GM18511 (cell line): ENCODE data around the gene OCA2.
"Not testable (repeated sequence)": the region's sequence is repeated elsewhere in the genome, so short reads cannot be mapped to it uniquely, and the experiment has no call there.

Experiments
- ATAC-seq: cut with Tn5 transposase; IDR thresholded peaks from one replicate; pipeline ENCODE4 v1.9.1; 2021; ENCODE audit warnings: mild to moderate bottlenecking, moderate library complexity; ENCODE audit not compliant: unreplicated experiment

Gene OCA2

GRCh38 chr15:28121577-28121976, 22.5 kb upstream of the OCA2 start:
- not testable (repeated sequence) for ATAC-seq

- no peak for ATAC-seq
These were observed 21.2 kb upstream of the OCA2 start for GRCh38 chr15:28120359-28120640.

DNA sequence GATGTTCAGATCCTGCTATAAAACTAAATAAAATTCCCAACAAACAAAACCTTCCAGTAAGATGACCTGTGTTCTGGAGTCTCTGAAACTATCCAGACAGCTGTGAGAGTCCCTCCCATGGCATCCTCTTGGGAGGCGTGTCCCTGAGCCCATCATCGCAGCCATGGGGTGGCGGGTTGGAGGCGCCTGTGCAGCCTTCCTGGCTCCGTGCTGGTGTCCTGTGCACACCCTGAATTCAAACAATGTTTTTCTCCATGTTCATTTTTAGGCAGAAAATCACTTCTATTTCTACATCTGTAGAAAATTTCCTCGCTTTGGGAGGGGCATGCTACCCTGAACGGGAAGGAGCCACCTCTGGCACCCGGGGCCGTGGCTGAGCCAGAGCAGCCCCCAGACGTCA, 19.4 kb upstream of the OCA2 start:
- no peak for ATAC-seq

- no peak for ATAC-seq
These were observed 19.0 kb upstream of the OCA2 start for GRCh38 chr15:28118083-28118482.

- ATAC-seq = no peak
These were observed 18.4 kb upstream of the OCA2 start for GRCh38 chr15:28117432-28117990.

DNA sequence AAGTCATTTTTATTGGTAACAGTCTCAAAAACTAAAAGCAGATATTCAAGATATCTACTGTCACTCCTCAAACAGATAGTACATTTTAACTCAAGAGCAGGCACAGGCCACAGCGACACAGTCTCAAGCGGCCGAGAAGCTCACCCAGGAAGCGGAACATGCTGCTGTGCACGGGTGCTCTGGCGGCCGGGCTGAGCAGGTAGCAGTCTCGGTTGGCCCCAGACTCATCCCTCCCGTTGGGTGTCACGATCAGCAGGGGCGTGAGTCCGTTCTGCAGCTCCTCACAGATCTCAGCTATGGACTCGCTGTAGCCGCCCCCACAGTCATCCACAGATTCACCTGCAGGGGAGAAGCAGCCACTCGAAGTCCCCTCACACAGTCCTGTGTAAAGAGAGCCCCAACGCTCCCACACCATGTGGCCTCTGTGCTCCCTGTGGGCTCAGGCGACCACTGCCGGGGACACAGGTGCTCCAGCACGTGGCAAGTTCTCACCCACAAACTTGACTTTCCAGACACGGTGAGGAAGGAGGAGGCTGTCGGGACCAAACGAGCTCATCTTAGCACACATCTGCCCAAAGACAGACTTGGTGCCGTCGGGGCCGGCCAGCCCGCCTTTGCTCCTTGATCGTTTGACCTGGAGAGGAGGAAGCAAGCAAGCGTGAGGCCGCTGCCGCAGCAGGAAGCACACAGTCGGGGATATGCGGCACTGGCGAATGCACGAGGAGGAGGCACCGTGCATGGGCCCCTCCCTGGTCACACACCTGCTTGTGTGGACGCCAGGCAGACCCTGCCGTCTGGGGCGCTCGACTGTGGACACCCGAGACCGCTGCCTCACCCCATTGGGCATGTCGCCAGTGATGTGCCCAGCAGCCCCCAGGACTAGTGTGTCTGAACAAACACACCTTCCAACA, 17.7 kb upstream of the OCA2 start:
- no peak for ATAC-seq

DNA sequence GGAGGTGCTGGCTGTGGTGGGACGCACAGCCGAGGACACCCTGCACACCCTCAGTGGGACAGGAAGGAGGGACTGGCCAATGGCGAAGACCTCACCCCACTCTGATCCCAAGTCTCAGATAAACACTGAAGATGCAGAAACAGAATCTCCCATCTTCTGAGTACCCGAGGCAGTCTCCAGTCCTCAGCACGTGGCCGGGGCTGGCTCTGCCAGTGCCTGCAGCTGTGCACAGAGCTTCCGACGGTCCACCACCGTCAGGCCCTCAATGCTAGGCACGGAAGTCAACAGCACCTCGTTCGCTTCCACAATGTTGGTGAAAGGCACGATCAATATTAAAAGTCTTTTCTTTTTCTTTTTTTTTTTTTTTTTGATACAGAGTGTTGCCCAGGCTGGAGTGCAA, 16.8 kb upstream of the OCA2 start:
- ATAC-seq = no peak

DNA sequence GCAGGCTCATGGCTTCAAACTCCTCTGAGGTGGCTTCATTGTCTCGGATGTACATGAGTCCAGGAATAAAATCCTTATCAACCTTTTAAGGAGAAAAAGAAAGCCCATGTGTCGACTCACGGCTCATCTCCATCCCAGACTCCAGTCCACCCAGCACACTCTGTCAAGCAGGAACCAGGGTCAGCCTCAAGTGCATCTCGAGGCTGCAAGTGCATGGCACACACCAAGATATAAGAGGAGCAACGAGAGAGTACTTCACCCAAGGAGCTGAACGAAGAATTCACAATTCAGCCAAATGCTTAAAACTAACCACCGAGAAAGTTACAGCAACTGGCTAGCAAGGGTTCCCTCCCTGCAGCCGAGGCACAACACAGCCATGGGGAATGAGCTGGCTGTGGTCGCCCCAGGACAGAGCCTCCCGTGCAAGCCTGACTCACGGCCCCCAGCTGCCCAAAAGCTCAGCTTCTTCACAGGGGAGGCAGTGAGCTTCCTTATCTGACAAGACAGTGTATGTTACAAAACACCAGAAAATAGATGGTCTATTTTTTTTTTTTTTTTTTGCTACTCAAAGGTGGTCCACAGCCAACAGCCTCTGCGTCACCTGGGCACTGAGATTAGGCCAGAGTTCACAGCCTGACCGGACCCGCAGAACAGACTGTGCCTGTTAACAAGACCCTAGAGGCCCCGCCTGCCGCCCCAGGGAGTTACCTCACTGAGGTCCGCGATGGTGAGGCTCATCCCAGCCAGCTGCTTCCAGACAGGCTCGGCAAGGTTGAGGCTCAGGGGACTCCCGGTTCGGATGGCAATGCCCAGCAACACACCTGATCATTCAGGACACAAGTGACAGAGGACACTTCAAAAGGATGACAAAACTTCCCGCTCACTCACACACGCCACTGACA, 15.9 kb upstream of the OCA2 start:
- ATAC-seq = no peak

DNA sequence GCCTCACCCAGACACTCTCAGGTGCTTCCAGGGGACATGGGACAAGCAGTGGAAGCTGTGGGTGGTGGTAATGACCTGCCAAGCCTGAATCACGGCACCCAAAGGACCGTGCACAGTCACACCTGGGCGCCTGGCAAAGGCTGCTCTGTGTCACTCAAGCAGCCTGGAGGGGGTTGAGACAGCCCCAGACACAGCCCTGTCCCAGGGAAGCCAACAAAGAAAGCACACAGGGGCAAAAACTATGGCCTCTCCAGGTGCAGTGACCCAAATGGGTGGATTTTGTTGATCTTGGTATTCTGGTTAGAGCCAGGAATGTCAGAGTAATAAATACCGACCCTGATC, 15.0 kb upstream of the OCA2 start:
- no peak for ATAC-seq

DNA sequence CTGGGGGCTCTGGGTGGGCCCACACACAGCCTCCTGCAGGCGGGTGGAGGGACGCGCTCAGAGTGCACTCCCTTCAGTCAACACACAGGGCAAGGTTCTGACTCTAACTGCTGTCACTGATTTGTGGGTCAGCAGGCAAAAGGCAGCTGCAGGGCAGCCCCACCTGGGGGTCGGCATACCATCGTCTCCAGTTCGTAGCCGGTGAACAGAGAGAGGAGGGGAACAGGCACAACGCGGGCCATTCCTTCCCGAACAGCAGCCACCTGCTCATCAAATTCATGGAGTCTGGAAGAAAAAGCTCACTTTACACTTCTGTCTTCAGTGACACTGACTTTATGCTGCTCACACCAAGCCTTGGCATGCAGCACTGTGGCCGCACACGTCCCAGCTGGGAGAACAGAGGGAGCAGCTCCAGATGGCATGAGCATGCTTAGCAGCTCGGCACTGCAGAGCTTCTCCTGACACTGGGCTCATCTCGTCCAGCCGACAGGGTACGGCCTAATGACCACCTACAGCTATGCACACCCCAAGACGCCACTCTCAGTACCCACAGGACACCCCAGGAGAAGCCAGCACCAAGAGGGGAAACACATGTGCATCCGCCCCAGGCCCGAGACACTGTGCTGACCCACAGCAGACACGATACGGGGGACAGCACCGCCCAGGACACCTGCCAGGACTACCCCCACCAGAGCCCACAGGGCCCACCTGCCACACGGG, 14.4 kb upstream of the OCA2 start:
- no peak for ATAC-seq

GRCh38 chr15:28112962-28113361, 13.8 kb upstream of the OCA2 start:
- ATAC-seq = no peak

DNA sequence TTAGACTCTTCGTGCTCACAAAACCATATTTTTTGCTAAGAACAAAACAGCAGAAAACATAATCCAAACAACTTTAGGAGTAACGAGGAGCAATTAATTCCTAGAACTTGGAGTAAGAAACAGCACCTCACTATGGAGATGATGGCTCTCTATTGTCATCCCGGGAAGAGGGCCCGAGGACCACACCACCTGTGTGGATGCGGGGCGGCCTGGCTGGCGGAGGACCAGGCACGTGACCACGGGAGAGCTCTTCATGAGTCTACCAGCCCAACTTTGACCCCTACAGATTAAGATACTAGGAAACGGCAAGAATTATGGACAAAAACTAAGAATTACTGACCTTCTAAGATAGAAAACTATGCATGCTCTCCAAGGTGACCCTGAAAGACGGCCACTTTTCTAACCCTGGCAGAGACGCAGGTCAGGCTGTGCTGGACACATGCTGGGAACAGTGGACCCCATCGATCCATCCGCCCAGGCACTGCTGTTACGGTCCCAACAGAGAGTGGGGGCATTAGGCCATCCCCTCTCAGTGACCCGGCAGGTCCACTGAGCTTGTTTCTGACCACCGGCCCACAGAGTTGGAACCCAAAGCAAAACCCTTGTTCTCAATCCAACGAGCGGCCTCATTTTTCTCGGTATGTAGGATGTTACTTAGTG, 13.1 kb upstream of the OCA2 start:
- no peak for ATAC-seq

DNA sequence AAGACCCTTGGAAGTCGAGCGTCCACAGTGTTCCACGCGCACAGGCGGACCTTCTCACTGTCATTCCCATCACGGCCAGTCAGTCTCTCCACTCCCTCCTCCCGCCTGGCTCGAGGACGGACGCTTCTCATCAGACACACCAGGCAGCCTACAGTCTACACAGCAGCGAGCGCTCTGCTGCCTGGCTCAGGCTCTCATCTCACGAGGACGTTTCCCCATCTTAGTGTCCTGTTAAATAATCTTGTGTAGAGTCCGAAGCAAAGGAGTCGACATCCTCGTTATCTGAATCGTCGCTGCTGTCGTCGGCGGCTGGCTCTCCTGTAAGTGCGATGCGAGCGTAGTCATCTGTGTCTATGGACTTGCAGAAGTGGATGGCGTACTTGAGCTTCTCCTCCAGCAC, 12.4 kb upstream of the OCA2 start:
- ATAC-seq = no peak

- ATAC-seq = no peak
These were observed 11.4 kb upstream of the OCA2 start for GRCh38 chr15:28110481-28110881.

GRCh38 chr15:28109626-28110455, 10.7 kb upstream of the OCA2 start:
- ATAC-seq = no peak

DNA sequence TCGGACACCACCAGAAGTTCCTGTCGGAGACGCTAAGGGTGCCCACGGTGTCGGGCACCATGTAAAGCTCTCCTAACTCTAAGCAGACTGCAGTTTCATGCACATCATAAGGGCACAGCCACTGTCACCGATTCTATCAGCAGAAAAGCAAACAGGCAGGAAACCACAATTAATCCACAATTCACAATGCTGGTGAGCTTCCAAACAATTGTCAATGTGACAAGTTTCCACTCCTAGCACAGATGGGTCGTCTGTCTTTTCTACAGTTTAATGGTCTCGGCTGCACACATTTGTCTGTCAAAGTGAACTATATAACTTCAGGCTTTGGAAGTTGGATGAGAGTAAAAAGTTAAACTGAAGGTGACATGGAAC, 8.8 kb upstream of the OCA2 start:
- peak; percentile 27 for ATAC-seq

DNA sequence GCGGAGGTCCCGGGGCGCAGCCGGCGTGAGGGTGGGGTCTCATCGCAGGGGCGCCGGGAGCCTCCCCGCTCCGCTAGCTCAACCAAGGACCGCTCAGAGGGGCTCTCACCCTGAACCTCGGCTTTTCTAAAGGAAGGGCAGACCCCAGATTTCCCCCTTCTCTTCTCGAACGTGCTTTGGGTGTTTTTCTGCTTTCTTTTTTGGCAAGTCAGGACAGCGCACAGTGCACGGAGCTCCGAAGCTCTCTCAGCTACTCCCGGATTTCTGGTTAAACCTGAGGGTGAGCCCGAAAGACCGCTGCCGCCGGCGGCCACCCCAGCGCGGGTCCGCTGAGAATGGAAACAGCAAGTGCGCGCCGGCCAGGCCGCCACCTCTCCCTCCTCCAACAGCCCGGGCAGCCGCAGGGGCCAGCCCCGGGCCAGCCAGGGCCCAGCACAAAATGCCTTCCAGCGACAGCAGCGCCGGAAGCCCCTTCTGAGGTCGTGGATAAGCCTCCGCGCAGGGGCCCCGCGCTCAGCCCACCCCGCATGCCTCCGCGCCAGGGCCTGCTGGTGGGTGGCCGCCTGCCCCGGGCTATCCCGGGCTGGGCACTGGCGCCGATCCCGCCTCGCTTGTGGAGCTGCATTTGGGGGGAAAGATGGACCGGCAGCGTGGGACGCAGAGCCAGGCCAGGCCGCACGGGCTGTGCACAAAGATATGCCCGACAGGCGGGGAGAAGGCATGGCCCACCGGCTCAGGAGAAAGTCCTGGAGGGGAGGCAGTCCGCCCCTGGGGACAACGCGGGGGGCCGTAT, 8.2 kb upstream of the OCA2 start:
- peak; percentile 36 for ATAC-seq

- peak; percentile 38 for ATAC-seq
These were observed 7.4 kb upstream of the OCA2 start for GRCh38 chr15:28106294-28107110.
